Medulla oblongata (tissue), 1 donor: ENCODE results near the gene GGA1.
"Not testable (repeated sequence)": the region's sequence is repeated elsewhere in the genome, so short reads cannot be mapped to it uniquely, and the experiment has no call there.

ENCODE experiments used
- DNase-seq: peaks from one replicate; pipeline ENCODE4 v3.0.0-alpha.2; 2015; ENCODE audit errors: extremely low spot score

GGA1 gene

GRCh38 chr22:37570661-37570976 is 38.0 kb upstream of the GGA1 start:
- no peak for DNase-seq

- no peak for DNase-seq
Observed at GRCh38 chr22:37571258-37571991, 37.2 kb upstream of the GGA1 start.

GRCh38 chr22:37571992-37572373 is 36.7 kb upstream of the GGA1 start:
- no peak for DNase-seq

- no peak for DNase-seq
Observed at GRCh38 chr22:37575490-37576003, 33.1 kb upstream of the GGA1 start.

- no peak for DNase-seq
Observed at GRCh38 chr22:37578002-37578401, 30.6 kb upstream of the GGA1 start.

- peak; percentile 83 for DNase-seq
Observed at GRCh38 chr22:37581504-37581903, 27.1 kb upstream of the GGA1 start.

GRCh38 chr22:37582526-37582925 is 26.1 kb upstream of the GGA1 start:
- no peak for DNase-seq

GRCh38 chr22:37588546-37589215 is 20.0 kb upstream of the GGA1 start:
- DNase-seq = no peak

GRCh38 chr22:37589636-37590035 is 19.0 kb upstream of the GGA1 start:
- DNase-seq = no peak

- DNase-seq = not testable (repeated sequence)
Observed at GRCh38 chr22:37591081-37591480, 17.6 kb upstream of the GGA1 start.

GRCh38 chr22:37591823-37592404 is 16.7 kb upstream of the GGA1 start:
- DNase-seq = no peak

GRCh38 chr22:37594237-37594636 is 14.4 kb upstream of the GGA1 start:
- DNase-seq = no peak

GRCh38 chr22:37599153-37599552 is 9.5 kb upstream of the GGA1 start:
- peak; percentile 37 for DNase-seq

GRCh38 chr22:37601203-37601539 is 7.5 kb upstream of the GGA1 start:
- no peak for DNase-seq

GRCh38 chr22:37601540-37602442 is 6.8 kb upstream of the GGA1 start:
- DNase-seq = no peak

- DNase-seq = not testable (repeated sequence)
Observed at GRCh38 chr22:37602546-37603277, 5.9 kb upstream of the GGA1 start.

- no peak for DNase-seq
Observed at GRCh38 chr22:37604074-37604473, 4.6 kb upstream of the GGA1 start.

GRCh38 chr22:37604875-37605274 is 3.8 kb upstream of the GGA1 start:
- no peak for DNase-seq

GRCh38 chr22:37607010-37607934 is 1.4 kb upstream of the GGA1 start:
- peak; percentile 87 for DNase-seq

GRCh38 chr22:37607935-37608476 is 628 bp upstream of the GGA1 start:
- DNase-seq = peak; percentile 19
